ENCODE measurements around the gene UBQLN4. TPM values are rescaled to one million over a fixed set of nuclear protein-coding genes. Genes with fewer than 3 reads are reported as not detected.
"Not testable (repeated sequence)": the region's sequence is repeated elsewhere in the genome, so short reads cannot be mapped to it uniquely, and the experiment has no call there.

The UBQLN4 gene
- total RNA-seq, 4 donors from 2014 or later: 2.6 to 47.0 (median 12.8) TPM

GRCh38 chr1:156073740-156074139 lies 20.1 kb upstream of the UBQLN4 start:
- Histone ChIP-seq H3K4me3 (no peak overlapping the region), H3K4me1 (no peaks in the 10 kb centered on the region), H3K36me3 (no peaks in the 10 kb centered on the region), H3K9me3 (no peaks in the 10 kb centered on the region), H3K27ac (no peak overlapping the region), H3K27me3 (no peaks in the 10 kb centered on the region)
- intact Hi-C loops (cut with DNase I; ENCODE audit: low total_unique reads): no loop called here
- no peak for DNase-seq
- TF ChIP-seq CTCF (IDR thresholded peaks at IDR 0.05): no peak
- no peak for TF ChIP-seq POLR2A (IDR thresholded peaks at IDR 0.05)

GRCh38 chr1:156073110-156073687 lies 19.6 kb upstream of the UBQLN4 start:
- no peak for DNase-seq
- no peaks in the 10 kb centered on the region for H3K36me3 ChIP-seq
- no peaks in the 10 kb centered on the region for H3K27me3 ChIP-seq
- intact Hi-C loops (cut with DNase I; ENCODE audit: low total_unique reads): no loop called here
- H3K27ac ChIP-seq: no peak overlapping the region
- no peaks in the 10 kb centered on the region for H3K9me3 ChIP-seq
- no peaks in the 10 kb centered on the region for H3K4me1 ChIP-seq
- H3K4me3 ChIP-seq: no peak overlapping the region
- TF ChIP-seq POLR2A (IDR thresholded peaks at IDR 0.05): no peak
- TF ChIP-seq CTCF (IDR thresholded peaks at IDR 0.05): no peak

GRCh38 chr1:156072251-156072650 lies 18.7 kb upstream of the UBQLN4 start:
- DNase-seq: no peak
- Histone ChIP-seq H3K36me3 (no peaks in the 10 kb centered on the region), H3K9me3 (no peaks in the 10 kb centered on the region), H3K27me3 (no peaks in the 10 kb centered on the region), H3K4me3 (no peak overlapping the region), H3K4me1 (no peaks in the 10 kb centered on the region), H3K27ac (no peak overlapping the region)
- TF ChIP-seq POLR2A (IDR thresholded peaks at IDR 0.05): no peak
- TF ChIP-seq CTCF (IDR thresholded peaks at IDR 0.05): no peak
- intact Hi-C loops (cut with DNase I; ENCODE audit: low total_unique reads): no loop called here

- H3K27ac ChIP-seq; H3K36me3 ChIP-seq; H3K27me3 ChIP-seq; H3K4me1 ChIP-seq; intact Hi-C loops (cut with DNase I; ENCODE audit: low total_unique reads); DNase-seq; H3K9me3 ChIP-seq; H3K4me3 ChIP-seq: not testable (repeated sequence)
These were observed 17.8 kb upstream of the UBQLN4 start for GRCh38 chr1:156071332-156071816.

GRCh38 chr1:156070548-156070947 lies 16.9 kb upstream of the UBQLN4 start:
- Histone ChIP-seq H3K27me3 (no peaks in the 10 kb centered on the region), H3K27ac (no peak overlapping the region), H3K4me3 (no peak overlapping the region), H3K9me3 (no peaks in the 10 kb centered on the region), H3K4me1 (no peaks in the 10 kb centered on the region), H3K36me3 (no peaks in the 10 kb centered on the region)
- intact Hi-C loops (cut with DNase I; ENCODE audit: low total_unique reads): no loop called here
- TF ChIP-seq POLR2A (IDR thresholded peaks at IDR 0.05) (no peak), CTCF (IDR thresholded peaks at IDR 0.05) (no peak)
- DNase-seq: no peak
